Small intestine (tissue), 7 donors: ENCODE results near the gene COASY. TPM values are rescaled to one million over a fixed set of nuclear protein-coding genes. Genes with fewer than 3 reads are reported as not detected.

ENCODE experiments used
- DNase-seq, 2 donors: peaks; one replicate each; pipeline versions ENCODE4 v3.0.0 to v3.0.0-alpha.2; 2013
- FAIRE-seq: peaks from 2 replicates; lab custom pipeline; 2012; peaks lifted over from hg19 to GRCh38; lab: Jason Lieb, UNC
- H3K27ac ChIP-seq, 3 donors: one replicate each; pipeline ENCODE4 v1.5.1; 2013; ENCODE audit warnings: low read length in 2 of 3, mild to moderate bottlenecking in 2 of 3, control low read depth in 1 of 3, inconsistent platforms in 1 of 3, low read depth in 1 of 3, moderate library complexity in 1 of 3
- H3K27me3 ChIP-seq, 3 donors: one replicate each; pipeline ENCODE4 v1.6.1; 2013; ENCODE audit warnings: low read length in 3 of 3, inconsistent platforms in 1 of 3; ENCODE audit not compliant: control insufficient read depth in 3 of 3, insufficient read depth in 3 of 3
- H3K36me3 ChIP-seq, 3 donors: one replicate each; pipeline ENCODE4 v1.6.1; 2013; ENCODE audit warnings: low read length in 3 of 3, inconsistent platforms in 1 of 3, low read depth in 1 of 3, mild to moderate bottlenecking in 1 of 3, moderate library complexity in 1 of 3; ENCODE audit not compliant: control insufficient read depth in 3 of 3, insufficient read depth in 2 of 3
- H3K4me1 ChIP-seq, 3 donors: one replicate each; pipeline ENCODE4 v1.6.1; 2013; ENCODE audit warnings: low read length in 2 of 3, inconsistent platforms in 1 of 3, low read depth in 1 of 3, mild to moderate bottlenecking in 1 of 3, moderate library complexity in 1 of 3; ENCODE audit not compliant: control insufficient read depth in 3 of 3, insufficient read depth in 2 of 3
- H3K4me3 ChIP-seq, 3 donors: one replicate each; pipeline ENCODE4 v1.5.1; 2013; ENCODE audit warnings: low read length in 3 of 3, control low read depth in 1 of 3, inconsistent platforms in 1 of 3, low read depth in 1 of 3, mild to moderate bottlenecking in 1 of 3, moderate library complexity in 1 of 3
- H3K9me3 ChIP-seq, 2 donors: one replicate each; pipeline ENCODE4 v1.6.1; 2013; ENCODE audit warnings: low read depth in 1 of 2, low read length in 1 of 2; ENCODE audit not compliant: control insufficient read depth in 2 of 2, insufficient read depth in 1 of 2
- WGBS, 3 donors: extraction: QIAGEN DNeasy Blood & Tissue Kit; methylation state at CpG; one replicate each; pipeline ENCODE4 v1.1.7; 2013; 5-methylcytosine and 5-hydroxymethylcytosine counted together
- polyA plus RNA-seq, 4 donors: library from polyadenylated mRNA; stranded (reverse) in 3 of 4; unstranded in 1 of 4; fragments of 200-250 nt in 3 of 4; fragments of 120-200 nt in 1 of 4; gene quantifications; one replicate each; pipeline versions ENCODE4 v1.2.1 to v1.2.3, GENCODE V29; 2013
- donor health status: healthy with polysubstance abuse.
- donor health status: control.
- donor health status: control.
- donor health status: Bipolar disorder and iron deficiency.
- donor health status: healthy.

The COASY gene
- polyA plus RNA-seq, 4 donors: 72.6 to 153 (median 101) TPM

- Histone ChIP-seq H3K27me3 (no peaks in the 10 kb centered on the region), H3K36me3 (peaks cover 0 to 14% (median 0%) of the 10 kb centered on the region in 3 donors), H3K4me3 (no peak overlapping the region), H3K9me3 (no peaks in the 10 kb centered on the region), H3K27ac (no peak overlapping the region), H3K4me1 (peaks cover 6 to 25% (median 10%) of the 10 kb centered on the region in 3 donors)
- DNase-seq (peak in 1 of 2 donors; percentile 40), FAIRE-seq (no peak)
- WGBS, 3 donors: 61 to 81% (median 71%) methylated on average over 6 of the region's 6 CpGs
Measured at GRCh38 chr17:42559075-42559474, 2.9 kb upstream of the COASY start.

GRCh38 chr17:42560246-42560645 is 1.7 kb upstream of the COASY start:
- H3K4me1 ChIP-seq: peaks cover 6 to 27% (median 10%) of the 10 kb centered on the region in 3 donors
- H3K4me3 ChIP-seq: no peak overlapping the region
- H3K27me3 ChIP-seq: no peaks in the 10 kb centered on the region
- FAIRE-seq (no peak), DNase-seq (no peak)
- peaks cover 2 to 26% (median 3%) of the 10 kb centered on the region in 3 donors for H3K36me3 ChIP-seq
- 79 to 93% (median 92%) methylated on average over 3 of the region's 3 CpGs for WGBS, 3 donors
- H3K27ac ChIP-seq: no peak overlapping the region
- H3K9me3 ChIP-seq: no peaks in the 10 kb centered on the region

- H3K4me1 ChIP-seq: peaks cover 8 to 32% (median 10%) of the 10 kb centered on the region in 3 donors
- peak overlapping the region; percentile 70 to 97 (median 78) for H3K4me3 ChIP-seq
- peak overlapping the region; percentile 61 to 93 (median 90) for H3K27ac ChIP-seq
- no peak for FAIRE-seq
- peak in 1 of 2 donors; percentile 68 for DNase-seq
- peaks cover 2 to 41% (median 5%) of the 10 kb centered on the region in 3 donors for H3K36me3 ChIP-seq
- no peaks in the 10 kb centered on the region for H3K27me3 ChIP-seq
- H3K9me3 ChIP-seq: no peaks in the 10 kb centered on the region
- 3 to 8% (median 6%) methylated on average over 46 to 48 of the region's 48 CpGs for WGBS, 3 donors
Measured at GRCh38 chr17:42562388-42563142, 617 bp downstream of the COASY start.

- FAIRE-seq (no peak), DNase-seq (no peak)
- WGBS, 3 donors: 27 to 65% (median 37%) methylated on average over 14 of the region's 14 CpGs
- Histone ChIP-seq H3K27me3 (no peaks in the 10 kb centered on the region), H3K27ac (peak overlapping the region; percentile 61 to 93 (median 90)), H3K36me3 (peaks cover 2 to 43% (median 5%) of the 10 kb centered on the region in 3 donors), H3K4me3 (peak overlapping the region; percentile 70 to 97 (median 78)), H3K9me3 (no peaks in the 10 kb centered on the region), H3K4me1 (peaks cover 8 to 34% (median 10%) of the 10 kb centered on the region in 3 donors)
Measured at GRCh38 chr17:42563143-42563509, 1.2 kb downstream of the COASY start.

GRCh38 chr17:42563543-42563942 is 1.6 kb downstream of the COASY start:
- H3K4me1 ChIP-seq: peaks cover 8 to 39% (median 10%) of the 10 kb centered on the region in 3 donors
- H3K27me3 ChIP-seq: no peaks in the 10 kb centered on the region
- DNase-seq (peak in 1 of 2 donors; percentile 79), FAIRE-seq (no peak)
- WGBS, 3 donors: 0 to 31% (median 22%) methylated on average over 1 of the region's 1 CpG
- H3K36me3 ChIP-seq: peaks cover 4 to 47% (median 5%) of the 10 kb centered on the region in 3 donors
- no peaks in the 10 kb centered on the region for H3K9me3 ChIP-seq
- H3K4me3 ChIP-seq: peak overlapping the region in 2 of 3 donors; percentile 70 to 97
- peak overlapping the region in 1 of 3 donors; percentile 90 for H3K27ac ChIP-seq

- FAIRE-seq: no peak
- Histone ChIP-seq H3K27ac (peak overlapping the region in 2 of 3 donors; percentile 1 to 90), H3K4me3 (peak overlapping the region in 1 of 3 donors; percentile 70), H3K27me3 (no peaks in the 10 kb centered on the region), H3K36me3 (peaks cover 4 to 51% (median 5%) of the 10 kb centered on the region in 3 donors), H3K9me3 (no peaks in the 10 kb centered on the region), H3K4me1 (peaks cover 8 to 43% (median 10%) of the 10 kb centered on the region in 3 donors)
- DNase-seq: no peak
- 82 to 89% (median 84%) methylated on average over 7 to 9 of the region's 9 CpGs for WGBS, 3 donors
Measured at GRCh38 chr17:42563950-42564349, 2.0 kb downstream of the COASY start.

- H3K4me3 ChIP-seq: no peak overlapping the region
- no peaks in the 10 kb centered on the region for H3K9me3 ChIP-seq
- H3K27me3 ChIP-seq: no peaks in the 10 kb centered on the region
- FAIRE-seq (no peak), DNase-seq (no peak)
- peaks cover 10 to 61% (median 10%) of the 10 kb centered on the region in 3 donors for H3K36me3 ChIP-seq
- no peak overlapping the region for H3K27ac ChIP-seq
- WGBS, 3 donors: 87 to 89% (median 88%) methylated on average over 15 of the region's 15 CpGs
- H3K4me1 ChIP-seq: peaks cover 8 to 53% (median 10%) of the 10 kb centered on the region in 3 donors
Measured at GRCh38 chr17:42564815-42565522, 3.0 kb downstream of the COASY start.

- Histone ChIP-seq H3K4me3 (no peak overlapping the region), H3K4me1 (peaks cover 8 to 53% (median 10%) of the 10 kb centered on the region in 3 donors), H3K27ac (peak overlapping the region; percentile 71 to 97 (median 78))
Measured at GRCh38 chr17:42565523-42566214, 3.7 kb downstream of the COASY start.

More at GRCh38 chr17:42565523-42566214, 3.7 kb downstream of the COASY start:
- FAIRE-seq (no peak), DNase-seq (no peak)
- Histone ChIP-seq H3K27me3 (no peaks in the 10 kb centered on the region), H3K9me3 (no peaks in the 10 kb centered on the region), H3K36me3 (peaks cover 14 to 68% (median 14%) of the 10 kb centered on the region in 3 donors)
- WGBS, 3 donors: 89 to 94% (median 92%) methylated on average over 16 of the region's 16 CpGs
